Stimulated activated CD8-positive, alpha-beta memory T cell treated with anti-CD3 and anti-CD28 coated beads, Interleukin-15, amount 100 ng/mL, for 24 hours (primary cell): ENCODE data around the gene FHL2.
"Not testable (repeated sequence)": the region's sequence is repeated elsewhere in the genome, so short reads cannot be mapped to it uniquely, and the experiment has no call there.

Experiments used
- DNase-seq: peaks from one replicate; pipeline ENCODE4 v3.0.0-alpha.2; 2020; ENCODE audit warnings: low read depth

FHL2 gene

GRCh38 chr2:105337122-105338019 lies 61.5 kb downstream of the FHL2 start, which contains the start of gene C2orf49:
C2orf49 (plus strand) TSS chr2:105337540; CDS start chr2:105337588, 48 bp downstream.
- peak; percentile 77 for DNase-seq

GRCh38 chr2:105336786-105337121 lies 62.1 kb downstream of the FHL2 start:
- no peak for DNase-seq

- DNase-seq, result no peak
These were observed 63.4 kb downstream of the FHL2 start for GRCh38 chr2:105335469-105335868.

GRCh38 chr2:105334211-105334610 lies 64.6 kb downstream of the FHL2 start:
- no peak for DNase-seq

- no peak for DNase-seq
These were observed 68.0 kb downstream of the FHL2 start for GRCh38 chr2:105330681-105331375.

- peak; percentile 23 for DNase-seq
These were observed 69.0 kb downstream of the FHL2 start, which contains the start of gene TGFBRAP1 for GRCh38 chr2:105329561-105330495. TGFBRAP1 (minus strand) TSS chr2:105329735; CDS start chr2:105308301, 21,434 bp downstream.

GRCh38 chr2:105329197-105329554 lies 69.7 kb downstream of the FHL2 start:
- DNase-seq, result no peak

GRCh38 chr2:105328281-105329196 lies 70.3 kb downstream of the FHL2 start:
- DNase-seq, result no peak

- no peak for DNase-seq
These were observed 71.2 kb downstream of the FHL2 start for GRCh38 chr2:105327690-105328089.

- DNase-seq, result not testable (repeated sequence)
These were observed 71.6 kb downstream of the FHL2 start for GRCh38 chr2:105327271-105327670.

GRCh38 chr2:105325389-105325963 lies 73.4 kb downstream of the FHL2 start:
- no peak for DNase-seq

GRCh38 chr2:105324732-105325131 lies 74.1 kb downstream of the FHL2 start:
- DNase-seq, result no peak

- no peak for DNase-seq
These were observed 74.8 kb downstream of the FHL2 start for GRCh38 chr2:105324101-105324500.

- DNase-seq, result no peak
These were observed 75.7 kb downstream of the FHL2 start for GRCh38 chr2:105323111-105323510.

- no peak for DNase-seq
These were observed 76.8 kb downstream of the FHL2 start for GRCh38 chr2:105321875-105322646.

GRCh38 chr2:105320651-105321215 lies 78.1 kb downstream of the FHL2 start:
- DNase-seq, result no peak

GRCh38 chr2:105317937-105318336 lies 80.9 kb downstream of the FHL2 start:
- no peak for DNase-seq

- no peak for DNase-seq
These were observed 83.5 kb downstream of the FHL2 start for GRCh38 chr2:105315314-105315713.

- no peak for DNase-seq
These were observed 85.0 kb downstream of the FHL2 start for GRCh38 chr2:105313877-105314276.
